DOHH2 (cell line): ENCODE results near the gene A1BG.

ENCODE experiments used
- EZH2phosphoT487 ChIP-seq: fragments of 200-600 bp; sonication (generic); IDR thresholded peaks from 2 replicates; pipeline ENCODE4 v1.6.1; 2017; ENCODE audit warnings: borderline replicate concordance, mild to moderate bottlenecking, antibody characterized with exemption, low read length, moderate library complexity, mixed read lengths
- TF ChIP-seq, protein P1 (sequence below): fragments of 200-600 bp; sonication (generic); IDR thresholded peaks from one replicate; pipeline ENCODE4 v1.5.1; 2014; ENCODE audit warnings: antibody characterized with exemption, mild to moderate bottlenecking, low read depth, low read length; ENCODE audit not compliant: poor library complexity, severe bottlenecking

GRCh38 chr19:58328999-58329398 lies 24.3 kb downstream of the A1BG start:
- TF ChIP-seq, protein P1, sequence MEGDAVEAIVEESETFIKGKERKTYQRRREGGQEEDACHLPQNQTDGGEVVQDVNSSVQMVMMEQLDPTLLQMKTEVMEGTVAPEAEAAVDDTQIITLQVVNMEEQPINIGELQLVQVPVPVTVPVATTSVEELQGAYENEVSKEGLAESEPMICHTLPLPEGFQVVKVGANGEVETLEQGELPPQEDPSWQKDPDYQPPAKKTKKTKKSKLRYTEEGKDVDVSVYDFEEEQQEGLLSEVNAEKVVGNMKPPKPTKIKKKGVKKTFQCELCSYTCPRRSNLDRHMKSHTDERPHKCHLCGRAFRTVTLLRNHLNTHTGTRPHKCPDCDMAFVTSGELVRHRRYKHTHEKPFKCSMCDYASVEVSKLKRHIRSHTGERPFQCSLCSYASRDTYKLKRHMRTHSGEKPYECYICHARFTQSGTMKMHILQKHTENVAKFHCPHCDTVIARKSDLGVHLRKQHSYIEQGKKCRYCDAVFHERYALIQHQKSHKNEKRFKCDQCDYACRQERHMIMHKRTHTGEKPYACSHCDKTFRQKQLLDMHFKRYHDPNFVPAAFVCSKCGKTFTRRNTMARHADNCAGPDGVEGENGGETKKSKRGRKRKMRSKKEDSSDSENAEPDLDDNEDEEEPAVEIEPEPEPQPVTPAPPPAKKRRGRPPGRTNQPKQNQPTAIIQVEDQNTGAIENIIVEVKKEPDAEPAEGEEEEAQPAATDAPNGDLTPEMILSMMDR: peak; percentile 53
- TF ChIP-seq EZH2phosphoT487: no peak
